ENCODE data around the gene RPS8.
A peak's percentile ranks its signal among the peaks of the same experiment; 100 is the strongest.

Gene RPS8

GRCh38 chr1:44807364-44808062 lies 32.2 kb downstream of the RPS8 start:
- H3K27ac ChIP-seq (ENCODE audit: low read depth, low read length): peak overlapping the region; percentile 34
- H2AFZ ChIP-seq (ENCODE audit: low read depth, low read length, severe bottlenecking): peak overlapping the region; percentile 6
- H4K20me1 ChIP-seq (ENCODE audit: low read depth, low read length): no peaks in the 10 kb centered on the region
- peak overlapping the region; percentile 11 for H3K4me2 ChIP-seq (ENCODE audit: low read depth, low read length, poor library complexity, severe bottlenecking)
- peak overlapping the region; percentile 9 for H3K9ac ChIP-seq (ENCODE audit: low read length)
- no peak for TF ChIP-seq EZH2phosphoT487 (conservative IDR thresholded peaks at IDR 0.05; ENCODE audit: low read length)
- TF ChIP-seq CTCF (IDR thresholded peaks at IDR 0.05; ENCODE audit: insufficient read depth, low read length, poor library complexity, severe bottlenecking): no peak
- no peaks in the 10 kb centered on the region for H3K36me3 ChIP-seq (ENCODE audit: low read length)
- no peaks in the 10 kb centered on the region for H3K9me3 ChIP-seq (ENCODE audit: insufficient read depth, low read length)
- no peaks in the 10 kb centered on the region for H3K27me3 ChIP-seq (ENCODE audit: low read length)
- no peaks in the 10 kb centered on the region for H3K9me2 ChIP-seq (replicated peaks; ENCODE audit: insufficient read depth, low read length)
- no peak overlapping the region for H3K4me3 ChIP-seq (ENCODE audit: insufficient read depth, low read length, poor library complexity, severe bottlenecking)
- H3K79me2 ChIP-seq (ENCODE audit: insufficient read depth, low read length): no peaks in the 10 kb centered on the region
- peaks cover 14% of the 10 kb centered on the region for H3F3A ChIP-seq (ENCODE audit: insufficient read depth)

DNA sequence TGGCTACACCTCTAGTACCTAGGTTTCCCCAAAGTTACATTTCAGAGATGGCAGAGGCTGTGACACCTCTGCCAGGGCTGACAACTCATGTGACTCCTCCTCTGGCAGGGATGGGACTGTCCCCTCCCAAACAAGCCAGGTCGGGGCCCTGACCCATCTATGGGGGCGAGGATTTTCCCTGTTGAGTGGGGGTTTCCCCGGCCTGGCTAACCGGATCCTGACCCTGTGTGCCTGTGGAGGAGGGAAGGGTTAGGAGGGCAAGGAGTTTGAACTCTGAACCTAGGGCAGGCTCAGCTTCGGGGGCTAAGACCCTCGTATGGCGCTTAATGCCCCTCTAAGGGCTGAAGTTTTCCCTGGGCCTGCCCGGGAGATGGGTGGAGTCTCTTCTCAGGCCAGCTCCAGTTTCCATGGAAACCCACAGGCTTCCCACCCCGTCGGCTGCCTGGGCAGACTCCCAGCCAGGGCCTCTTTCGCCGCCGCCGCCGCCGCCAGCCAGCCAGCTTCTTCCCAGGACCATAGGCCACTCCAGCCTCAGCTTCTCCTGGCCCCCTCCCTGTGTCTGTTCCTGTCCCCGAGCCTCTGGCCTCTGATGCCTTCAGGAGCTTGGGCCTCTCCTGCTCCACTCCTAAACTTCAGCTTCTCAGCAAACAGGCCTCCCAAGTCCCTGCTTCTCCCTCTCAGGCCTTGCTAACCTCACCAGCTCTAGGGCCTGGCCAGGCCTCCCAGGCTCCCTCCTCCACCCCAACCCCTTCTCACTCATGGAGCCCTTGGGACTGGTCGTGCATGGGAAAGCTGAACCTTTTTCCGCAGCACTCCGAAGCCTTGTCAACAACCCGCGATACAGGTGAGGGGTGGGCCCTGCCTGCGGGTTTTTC lies 33.0 kb downstream of the RPS8 start, which contains the start of gene BTBD19:
BTBD19 (plus strand) TSS at position 461 of the 875 bp plus-strand sequence; CDS start at position 759, 298 bp downstream.
- H3K4me3 ChIP-seq (ENCODE audit: insufficient read depth, low read length, poor library complexity, severe bottlenecking): no peak within 1 kb of the TSS
- H2AFZ ChIP-seq (ENCODE audit: low read depth, low read length, severe bottlenecking): peak within 1 kb of the TSS; percentile 8
- H3K9me3 ChIP-seq (ENCODE audit: insufficient read depth, low read length): no peaks in the 10 kb centered on the region
- H4K20me1 ChIP-seq (ENCODE audit: low read depth, low read length): no peaks in the 10 kb centered on the region
- H3K27me3 ChIP-seq (ENCODE audit: low read length): no peaks in the 10 kb centered on the region
- no peaks in the 10 kb centered on the region for H3K79me2 ChIP-seq (ENCODE audit: insufficient read depth, low read length)
- H3F3A ChIP-seq (ENCODE audit: insufficient read depth): peaks cover 14% of the 10 kb centered on the region
- H3K27ac ChIP-seq (ENCODE audit: low read depth, low read length): peak within 1 kb of the TSS; percentile 78
- H3K9me2 ChIP-seq (replicated peaks; ENCODE audit: insufficient read depth, low read length): no peaks in the 10 kb centered on the region
- H3K4me2 ChIP-seq (ENCODE audit: low read depth, low read length, poor library complexity, severe bottlenecking): peak within 1 kb of the TSS; percentile 36
- H3K36me3 ChIP-seq (ENCODE audit: low read length): no peaks in the 10 kb centered on the region
- peak within 1 kb of the TSS; percentile 45 for H3K9ac ChIP-seq (ENCODE audit: low read length)
- TF ChIP-seq CTCF (IDR thresholded peaks at IDR 0.05; ENCODE audit: insufficient read depth, low read length, poor library complexity, severe bottlenecking) (no peak), EZH2phosphoT487 (conservative IDR thresholded peaks at IDR 0.05; ENCODE audit: low read length) (no peak)

DNA sequence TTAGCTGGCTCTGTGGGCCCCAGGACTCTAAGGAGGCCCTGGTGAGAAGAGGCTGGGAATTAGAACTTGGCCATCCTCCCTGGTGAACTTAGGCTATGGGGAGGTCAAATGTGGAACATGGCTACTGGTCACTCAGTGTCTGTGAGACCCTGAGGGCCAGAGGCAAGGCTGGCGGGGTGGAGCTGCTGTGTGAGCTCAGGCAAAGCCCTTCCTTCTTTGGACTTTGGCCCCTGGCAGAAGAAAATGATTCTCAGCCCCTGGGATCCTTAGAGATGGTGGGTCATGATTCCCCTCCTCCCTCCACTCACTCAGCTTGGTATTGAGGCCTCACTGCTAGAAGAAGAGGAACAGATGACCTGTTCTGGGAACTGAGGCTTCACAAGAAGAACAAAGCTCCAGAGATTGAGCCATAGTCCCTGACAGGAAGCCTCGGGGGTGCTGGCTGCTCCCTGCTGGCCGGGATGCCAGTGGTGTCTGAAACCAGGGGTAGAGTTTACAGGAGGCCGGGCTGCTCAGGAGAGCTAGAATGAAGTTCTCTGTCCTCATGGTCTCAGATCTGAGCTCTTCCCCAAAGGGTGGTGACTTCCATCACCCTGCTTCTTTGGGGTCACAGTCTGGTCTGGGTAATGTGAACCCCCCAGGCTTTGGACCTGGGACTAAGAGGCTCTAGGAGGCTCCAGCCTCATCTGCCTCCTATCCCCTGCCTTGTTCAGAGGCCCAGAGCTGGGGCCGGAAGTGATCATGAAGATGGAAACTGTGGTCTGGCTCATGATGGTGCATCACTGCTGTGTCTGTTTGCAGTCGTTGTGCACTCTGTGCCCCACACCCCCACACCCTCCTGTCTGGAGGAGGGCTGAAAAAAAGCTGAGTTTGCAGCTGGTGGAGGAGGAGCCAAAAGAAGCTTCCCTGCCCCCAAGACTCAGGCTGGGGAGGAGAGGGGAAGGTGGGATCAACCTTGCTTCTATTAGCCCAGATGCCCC lies 33.9 kb downstream of the RPS8 start:
- H2AFZ ChIP-seq (ENCODE audit: low read depth, low read length, severe bottlenecking): peak overlapping the region; percentile 8

More for the DNA sequence above, 33.9 kb downstream of the RPS8 start:
- Histone ChIP-seq H3K27me3 (ENCODE audit: low read length) (no peaks in the 10 kb centered on the region), H4K20me1 (ENCODE audit: low read depth, low read length) (no peaks in the 10 kb centered on the region), H3K9me2 (replicated peaks; ENCODE audit: insufficient read depth, low read length) (no peaks in the 10 kb centered on the region), H3K4me2 (ENCODE audit: low read depth, low read length, poor library complexity, severe bottlenecking) (peak overlapping the region; percentile 36), H3K27ac (ENCODE audit: low read depth, low read length) (peak overlapping the region; percentile 78), H3K9ac (ENCODE audit: low read length) (peak overlapping the region; percentile 45), H3K9me3 (ENCODE audit: insufficient read depth, low read length) (no peaks in the 10 kb centered on the region), H3F3A (ENCODE audit: insufficient read depth) (peaks cover 14% of the 10 kb centered on the region), H3K36me3 (ENCODE audit: low read length) (no peaks in the 10 kb centered on the region), H3K79me2 (ENCODE audit: insufficient read depth, low read length) (no peaks in the 10 kb centered on the region), H3K4me3 (ENCODE audit: insufficient read depth, low read length, poor library complexity, severe bottlenecking) (no peak overlapping the region)
- no peak for TF ChIP-seq EZH2phosphoT487 (conservative IDR thresholded peaks at IDR 0.05; ENCODE audit: low read length)
- TF ChIP-seq CTCF (IDR thresholded peaks at IDR 0.05; ENCODE audit: insufficient read depth, low read length, poor library complexity, severe bottlenecking): no peak

Measured in SU-DHL-6 (cell line).